ENCODE measurements around the gene TBC1D14.

The TBC1D14 gene

GRCh38 chr4:7027284-7027683 lies 117.7 kb downstream of the TBC1D14 start:
- in situ Hi-C loops (cut with HindIII; ENCODE audit: low pct_unique_long_range_greater_than_20kb, low sequenced_read_pairs) = no loop called here
- no peak for DNase-seq (ENCODE audit: low read depth in 1 of 2, low spot score in 1 of 2)
- TF ChIP-seq JUND (IDR thresholded peaks at IDR 0.05; ENCODE audit: low read depth) = no peak

- no peak for TF ChIP-seq JUND (IDR thresholded peaks at IDR 0.05; ENCODE audit: low read depth)
- in situ Hi-C loops (cut with HindIII; ENCODE audit: low pct_unique_long_range_greater_than_20kb, low sequenced_read_pairs) = no loop called here
Observed at GRCh38 chr4:7027913-7028312, 118.3 kb downstream of the TBC1D14 start.

GRCh38 chr4:7029212-7029611 lies 119.6 kb downstream of the TBC1D14 start:
- in situ Hi-C loops (cut with HindIII; ENCODE audit: low pct_unique_long_range_greater_than_20kb, low sequenced_read_pairs) = no loop called here
- TF ChIP-seq JUND (IDR thresholded peaks at IDR 0.05; ENCODE audit: low read depth) = no peak
- no peak for DNase-seq (ENCODE audit: low read depth in 1 of 2, low spot score in 1 of 2)

More at GRCh38 chr4:7027913-7028312, 118.3 kb downstream of the TBC1D14 start:
- no peak for DNase-seq (ENCODE audit: low read depth in 1 of 2, low spot score in 1 of 2)

- no peak for TF ChIP-seq JUND (IDR thresholded peaks at IDR 0.05; ENCODE audit: low read depth)
- in situ Hi-C loops (cut with HindIII; ENCODE audit: low pct_unique_long_range_greater_than_20kb, low sequenced_read_pairs) = no loop called here
- no peak for DNase-seq (ENCODE audit: low read depth in 1 of 2, low spot score in 1 of 2)
Observed at GRCh38 chr4:7029921-7030320, 120.3 kb downstream of the TBC1D14 start.

GRCh38 chr4:7030856-7031255 lies 121.2 kb downstream of the TBC1D14 start:
- TF ChIP-seq JUND (IDR thresholded peaks at IDR 0.05; ENCODE audit: low read depth) = no peak
- no peak for DNase-seq (ENCODE audit: low read depth in 1 of 2, low spot score in 1 of 2)
- in situ Hi-C loops (cut with HindIII; ENCODE audit: low pct_unique_long_range_greater_than_20kb, low sequenced_read_pairs) = no loop called here

- in situ Hi-C loops (cut with HindIII; ENCODE audit: low pct_unique_long_range_greater_than_20kb, low sequenced_read_pairs) = no loop called here
- TF ChIP-seq JUND (IDR thresholded peaks at IDR 0.05; ENCODE audit: low read depth) = no peak
- DNase-seq (ENCODE audit: low read depth in 1 of 2, low spot score in 1 of 2) = no peak
Observed at GRCh38 chr4:7031558-7032449, 122.2 kb downstream of the TBC1D14 start.

- no peak for TF ChIP-seq JUND (IDR thresholded peaks at IDR 0.05; ENCODE audit: low read depth)
- DNase-seq (ENCODE audit: low read depth in 1 of 2, low spot score in 1 of 2) = no peak
- in situ Hi-C loops (cut with HindIII; ENCODE audit: low pct_unique_long_range_greater_than_20kb, low sequenced_read_pairs) = no loop called here
Observed at GRCh38 chr4:7032596-7032995, 123.0 kb downstream of the TBC1D14 start.

- peak; percentile 83 to 84 for DNase-seq (ENCODE audit: low read depth in 1 of 2, low spot score in 1 of 2)
- in situ Hi-C loops (cut with HindIII; ENCODE audit: low pct_unique_long_range_greater_than_20kb, low sequenced_read_pairs) = no loop called here
- TF ChIP-seq JUND (IDR thresholded peaks at IDR 0.05; ENCODE audit: low read depth) = no peak
Observed at GRCh38 chr4:7034262-7035081, 124.8 kb downstream of the TBC1D14 start.

GRCh38 chr4:7037425-7037824 lies 127.8 kb downstream of the TBC1D14 start:
- no peak for TF ChIP-seq JUND (IDR thresholded peaks at IDR 0.05; ENCODE audit: low read depth)
- DNase-seq (ENCODE audit: low read depth in 1 of 2, low spot score in 1 of 2) = no peak
- in situ Hi-C loops (cut with HindIII; ENCODE audit: low pct_unique_long_range_greater_than_20kb, low sequenced_read_pairs) = no loop called here

GRCh38 chr4:7040765-7041164 lies 131.1 kb downstream of the TBC1D14 start:
- in situ Hi-C loops (cut with HindIII; ENCODE audit: low pct_unique_long_range_greater_than_20kb, low sequenced_read_pairs) = no loop called here
- no peak for DNase-seq (ENCODE audit: low read depth in 1 of 2, low spot score in 1 of 2)
- TF ChIP-seq JUND (IDR thresholded peaks at IDR 0.05; ENCODE audit: low read depth) = no peak

GRCh38 chr4:7041246-7041645 lies 131.6 kb downstream of the TBC1D14 start:
- in situ Hi-C loops (cut with HindIII; ENCODE audit: low pct_unique_long_range_greater_than_20kb, low sequenced_read_pairs) = no loop called here
- no peak for DNase-seq (ENCODE audit: low read depth in 1 of 2, low spot score in 1 of 2)
- no peak for TF ChIP-seq JUND (IDR thresholded peaks at IDR 0.05; ENCODE audit: low read depth)

- TF ChIP-seq JUND (IDR thresholded peaks at IDR 0.05; ENCODE audit: low read depth) = no peak
- no peak for DNase-seq (ENCODE audit: low read depth in 1 of 2, low spot score in 1 of 2)
- in situ Hi-C loops (cut with HindIII; ENCODE audit: low pct_unique_long_range_greater_than_20kb, low sequenced_read_pairs) = no loop called here
Observed at GRCh38 chr4:7041801-7042502, 132.3 kb downstream of the TBC1D14 start.

Measured in T47D (cell line).